BE2C (cell line): ENCODE results near the gene FAM221B.

Source experiments
- DNase-seq: peaks from one replicate; pipeline ENCODE4 v3.0.0-alpha.2; 2020
- H3K27me3 ChIP-seq: fragments of 250-450 bp; sonication (Bioruptor Pico); 2 replicates; pipeline ENCODE4 v1.5.1; 2020; ENCODE audit warnings: mild to moderate bottlenecking
- H3K36me3 ChIP-seq: fragments of 250-450 bp; sonication (Bioruptor Pico); 2 replicates; pipeline ENCODE4 v1.5.1; 2020; ENCODE audit warnings: mild to moderate bottlenecking
- H3K4me1 ChIP-seq: fragments of 250-450 bp; sonication (Bioruptor Pico); 2 replicates; pipeline ENCODE4 v1.5.1; 2020
- H3K4me3 ChIP-seq: 2 replicates; pipeline ENCODE4 v1.5.1; 2011; ENCODE audit warnings: low read depth, low read length
- H3K9me3 ChIP-seq: fragments of 250-450 bp; sonication (Bioruptor Pico); 2 replicates; pipeline ENCODE4 v1.5.1; 2020
- TF ChIP-seq, protein P1 (sequence below): IDR thresholded peaks from 2 replicates; pipeline ENCODE4 v1.5.1; 2012; ENCODE audit warnings: mild to moderate bottlenecking, low read depth, low read length

The FAM221B gene

DNA sequence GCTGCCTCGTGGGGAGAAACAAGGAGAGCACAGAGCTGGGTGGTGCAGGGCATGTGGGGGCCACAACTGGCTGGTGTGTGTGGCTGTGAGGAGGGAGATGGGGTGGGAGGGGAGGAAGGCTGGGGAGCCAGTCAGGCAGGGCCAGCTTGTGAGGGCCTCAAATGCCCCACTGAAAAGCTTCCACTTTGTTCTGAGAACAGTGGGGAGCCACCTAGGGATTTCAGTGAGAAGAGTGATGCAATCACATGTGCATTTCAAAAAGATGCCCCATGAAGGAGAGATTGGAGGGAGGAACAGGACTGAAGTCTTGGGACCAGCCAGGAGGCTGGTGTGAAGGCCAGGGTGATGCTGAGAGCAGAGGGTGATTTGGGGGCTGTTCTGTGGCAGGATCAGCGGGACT lies 40.4 kb upstream of the FAM221B start:
- no peak for DNase-seq
- Histone ChIP-seq H3K36me3 (no peaks in the 10 kb centered on the region), H3K9me3 (no peaks in the 10 kb centered on the region), H3K27me3 (no peaks in the 10 kb centered on the region), H3K4me1 (peaks cover 2% of the 10 kb centered on the region; the same call in 1 of the 2 replicates), H3K4me3 (no peak overlapping the region)
- TF ChIP-seq, protein P1, sequence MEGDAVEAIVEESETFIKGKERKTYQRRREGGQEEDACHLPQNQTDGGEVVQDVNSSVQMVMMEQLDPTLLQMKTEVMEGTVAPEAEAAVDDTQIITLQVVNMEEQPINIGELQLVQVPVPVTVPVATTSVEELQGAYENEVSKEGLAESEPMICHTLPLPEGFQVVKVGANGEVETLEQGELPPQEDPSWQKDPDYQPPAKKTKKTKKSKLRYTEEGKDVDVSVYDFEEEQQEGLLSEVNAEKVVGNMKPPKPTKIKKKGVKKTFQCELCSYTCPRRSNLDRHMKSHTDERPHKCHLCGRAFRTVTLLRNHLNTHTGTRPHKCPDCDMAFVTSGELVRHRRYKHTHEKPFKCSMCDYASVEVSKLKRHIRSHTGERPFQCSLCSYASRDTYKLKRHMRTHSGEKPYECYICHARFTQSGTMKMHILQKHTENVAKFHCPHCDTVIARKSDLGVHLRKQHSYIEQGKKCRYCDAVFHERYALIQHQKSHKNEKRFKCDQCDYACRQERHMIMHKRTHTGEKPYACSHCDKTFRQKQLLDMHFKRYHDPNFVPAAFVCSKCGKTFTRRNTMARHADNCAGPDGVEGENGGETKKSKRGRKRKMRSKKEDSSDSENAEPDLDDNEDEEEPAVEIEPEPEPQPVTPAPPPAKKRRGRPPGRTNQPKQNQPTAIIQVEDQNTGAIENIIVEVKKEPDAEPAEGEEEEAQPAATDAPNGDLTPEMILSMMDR = no peak

DNA sequence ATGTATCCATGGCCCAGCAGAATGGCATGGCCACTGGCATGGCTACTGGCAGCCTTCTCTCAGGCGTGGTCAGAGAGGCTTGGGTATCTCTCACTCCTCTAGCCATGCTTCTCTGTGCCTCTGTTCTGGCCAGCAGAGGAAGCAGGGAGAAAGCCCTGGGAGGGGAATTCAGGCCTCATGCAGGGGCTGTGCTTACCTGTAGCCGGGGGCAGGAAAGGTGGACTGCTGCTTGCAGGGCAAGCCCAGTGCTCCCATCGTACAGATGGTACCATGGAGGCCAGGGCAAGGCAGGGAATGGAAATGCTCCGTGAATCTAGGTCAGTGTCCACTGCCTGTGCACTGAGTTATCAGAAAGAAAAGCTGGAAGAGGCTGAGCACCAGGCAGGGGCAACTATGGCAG lies 39.0 kb upstream of the FAM221B start:
- TF ChIP-seq, protein P1 = no peak
- Histone ChIP-seq H3K36me3 (no peaks in the 10 kb centered on the region), H3K4me3 (no peak overlapping the region), H3K9me3 (no peaks in the 10 kb centered on the region), H3K4me1 (peaks cover 2% of the 10 kb centered on the region; the same call in 1 of the 2 replicates), H3K27me3 (no peaks in the 10 kb centered on the region)
- no peak for DNase-seq

DNA sequence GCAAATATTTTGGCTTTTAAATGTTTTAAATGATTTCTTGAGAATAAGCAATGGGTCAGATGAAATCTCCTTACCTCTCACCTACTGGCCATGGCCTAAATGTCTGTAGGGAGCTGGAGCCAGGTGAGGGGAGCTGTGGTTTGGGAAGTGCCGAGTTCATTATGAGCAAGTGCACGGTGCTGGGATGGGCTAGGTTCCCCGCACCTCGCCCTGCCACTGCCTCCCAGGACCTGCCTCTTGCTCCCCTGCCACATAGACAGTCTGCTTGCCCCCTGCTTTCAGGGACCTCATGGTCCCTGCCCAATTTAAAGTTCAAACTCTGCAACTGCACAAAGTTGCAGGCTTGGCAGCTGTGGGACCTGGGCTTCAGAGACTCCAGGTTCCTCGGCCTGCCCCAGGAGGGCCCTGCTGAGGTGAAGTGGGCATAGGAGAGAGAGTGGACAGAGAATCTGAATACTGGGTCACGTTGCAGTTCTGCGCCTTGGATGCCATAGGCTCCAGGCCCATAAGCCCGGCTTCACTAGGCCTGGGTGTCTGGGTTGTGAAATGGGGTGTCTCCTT lies 36.2 kb upstream of the FAM221B start:
- peaks cover 2% of the 10 kb centered on the region; the same call in 1 of the 2 replicates for H3K4me1 ChIP-seq
- no peak for DNase-seq
- H3K9me3 ChIP-seq = no peaks in the 10 kb centered on the region
- H3K27me3 ChIP-seq = no peaks in the 10 kb centered on the region; the same call in 1 of the 2 replicates
- TF ChIP-seq, protein P1 = no peak
- H3K4me3 ChIP-seq = no peak overlapping the region
- H3K36me3 ChIP-seq = no peaks in the 10 kb centered on the region

DNA sequence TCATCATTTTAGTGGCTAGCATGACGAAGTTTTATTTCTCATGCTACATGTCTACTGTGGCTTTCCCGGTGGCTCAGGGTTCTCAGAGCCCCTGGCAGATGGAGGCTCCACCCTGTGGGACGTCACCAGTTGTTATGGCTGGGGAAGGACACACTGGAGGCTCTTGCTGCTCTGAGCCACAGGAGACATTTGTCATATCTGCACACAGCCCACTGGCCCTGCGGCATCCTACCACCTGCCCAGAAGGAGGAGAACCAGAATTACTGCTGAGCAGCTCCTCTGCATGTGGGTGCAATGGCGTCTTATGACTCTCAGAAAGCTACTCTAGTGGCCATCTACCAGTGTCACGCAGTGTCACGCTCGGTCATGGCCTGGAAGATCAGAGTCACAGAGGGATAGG lies 35.1 kb upstream of the FAM221B start:
- DNase-seq = no peak
- H3K36me3 ChIP-seq = no peaks in the 10 kb centered on the region
- no peaks in the 10 kb centered on the region for H3K9me3 ChIP-seq
- no peak overlapping the region for H3K4me3 ChIP-seq
- TF ChIP-seq, protein P1 = no peak
- H3K27me3 ChIP-seq = no peaks in the 10 kb centered on the region; the same call in 1 of the 2 replicates
- H3K4me1 ChIP-seq = peaks cover 2% of the 10 kb centered on the region; the same call in 1 of the 2 replicates

DNA sequence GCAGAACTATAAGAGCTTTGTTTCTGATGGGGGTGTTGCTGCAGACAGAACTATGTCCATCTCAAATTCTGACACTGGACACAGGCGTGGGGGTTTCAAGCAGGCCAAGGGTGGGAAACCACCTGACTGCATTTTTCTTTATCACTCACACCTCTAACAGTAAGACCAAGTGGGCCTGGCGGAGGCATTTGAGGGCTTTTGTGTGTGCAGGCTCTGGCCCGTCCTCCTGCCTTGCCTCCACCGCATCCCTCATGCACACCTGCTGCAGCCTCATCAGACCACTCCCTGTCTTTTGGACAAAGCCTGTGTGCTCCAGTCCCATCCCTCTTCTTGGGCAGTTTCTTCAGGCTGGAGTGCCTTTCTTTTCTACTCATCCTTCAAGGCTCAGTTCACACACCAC lies 33.8 kb upstream of the FAM221B start:
- H3K4me3 ChIP-seq = no peak overlapping the region
- TF ChIP-seq, protein P1 = no peak

DNA sequence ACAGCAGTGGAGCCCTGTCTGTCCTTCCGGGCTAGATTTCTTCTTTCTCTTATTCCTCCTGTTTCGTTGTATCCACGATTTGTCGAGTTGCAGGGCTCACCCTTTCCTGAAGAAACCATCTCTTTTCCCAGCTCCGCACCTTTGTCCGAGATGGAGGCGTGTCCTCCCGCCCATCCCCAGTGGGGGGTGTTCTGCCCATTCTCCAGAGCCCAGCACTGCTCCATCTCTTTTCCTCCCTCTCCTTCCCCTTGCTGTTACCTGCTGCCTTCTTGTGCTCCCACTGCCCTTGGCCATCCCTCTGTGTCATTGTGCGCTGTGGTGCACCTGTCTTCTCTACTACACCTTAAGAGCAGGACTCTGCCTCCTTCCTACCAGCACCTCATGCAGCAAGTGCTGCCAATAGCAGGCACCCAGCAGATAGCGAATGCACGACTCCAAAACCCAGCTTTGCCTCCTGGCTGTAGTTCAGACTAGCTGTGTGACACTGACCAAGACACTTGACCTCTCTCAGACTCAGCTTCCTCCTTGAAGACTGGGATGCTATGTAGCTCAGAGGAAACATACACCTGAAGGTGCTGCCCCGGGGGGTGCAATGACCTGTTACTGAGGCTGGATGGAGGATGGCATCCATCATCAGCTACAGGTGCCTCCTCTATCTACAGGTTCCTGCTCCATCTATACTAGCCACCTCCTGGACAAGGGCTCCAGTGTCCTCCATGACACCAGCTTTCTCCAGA lies 32.8 kb upstream of the FAM221B start:
- no peaks in the 10 kb centered on the region for H3K9me3 ChIP-seq
- no peak overlapping the region for H3K4me3 ChIP-seq
- TF ChIP-seq, protein P1 = no peak
- no peaks in the 10 kb centered on the region; the same call in 1 of the 2 replicates for H3K27me3 ChIP-seq
- no peak for DNase-seq
- H3K36me3 ChIP-seq = no peaks in the 10 kb centered on the region
- H3K4me1 ChIP-seq = peaks cover 2% of the 10 kb centered on the region; the same call in 1 of the 2 replicates

More for the DNA sequence above, 33.8 kb upstream of the FAM221B start:
- Histone ChIP-seq H3K9me3 (no peaks in the 10 kb centered on the region), H3K27me3 (no peaks in the 10 kb centered on the region; the same call in 1 of the 2 replicates), H3K4me1 (peaks cover 2% of the 10 kb centered on the region; the same call in 1 of the 2 replicates), H3K36me3 (no peaks in the 10 kb centered on the region)
- DNase-seq = no peak
